SK-N-MC (cell line): ENCODE results near the gene WIPF3.

Source experiments
- EZH2 ChIP-seq: fragments of 200-600 bp; sonication (generic); IDR thresholded peaks from one replicate; pipeline ENCODE4 v1.6.1; 2017; ENCODE audit warnings: antibody characterized with exemption
- FOXP2 ChIP-seq: optimal IDR thresholded peaks from 2 replicates; pipeline ENCODE3; 2011; ENCODE audit warnings: mild to moderate bottlenecking, moderate library complexity; ENCODE audit not compliant: insufficient read depth; ENCODE audit errors: extremely low read length, control extremely low read depth
- POLR2AphosphoS5 ChIP-seq: IDR thresholded peaks from 2 replicates; pipeline ENCODE4 v1.6.1; 2012; ENCODE audit warnings: mild to moderate bottlenecking, low read depth, low read length, borderline replicate concordance

DNA sequence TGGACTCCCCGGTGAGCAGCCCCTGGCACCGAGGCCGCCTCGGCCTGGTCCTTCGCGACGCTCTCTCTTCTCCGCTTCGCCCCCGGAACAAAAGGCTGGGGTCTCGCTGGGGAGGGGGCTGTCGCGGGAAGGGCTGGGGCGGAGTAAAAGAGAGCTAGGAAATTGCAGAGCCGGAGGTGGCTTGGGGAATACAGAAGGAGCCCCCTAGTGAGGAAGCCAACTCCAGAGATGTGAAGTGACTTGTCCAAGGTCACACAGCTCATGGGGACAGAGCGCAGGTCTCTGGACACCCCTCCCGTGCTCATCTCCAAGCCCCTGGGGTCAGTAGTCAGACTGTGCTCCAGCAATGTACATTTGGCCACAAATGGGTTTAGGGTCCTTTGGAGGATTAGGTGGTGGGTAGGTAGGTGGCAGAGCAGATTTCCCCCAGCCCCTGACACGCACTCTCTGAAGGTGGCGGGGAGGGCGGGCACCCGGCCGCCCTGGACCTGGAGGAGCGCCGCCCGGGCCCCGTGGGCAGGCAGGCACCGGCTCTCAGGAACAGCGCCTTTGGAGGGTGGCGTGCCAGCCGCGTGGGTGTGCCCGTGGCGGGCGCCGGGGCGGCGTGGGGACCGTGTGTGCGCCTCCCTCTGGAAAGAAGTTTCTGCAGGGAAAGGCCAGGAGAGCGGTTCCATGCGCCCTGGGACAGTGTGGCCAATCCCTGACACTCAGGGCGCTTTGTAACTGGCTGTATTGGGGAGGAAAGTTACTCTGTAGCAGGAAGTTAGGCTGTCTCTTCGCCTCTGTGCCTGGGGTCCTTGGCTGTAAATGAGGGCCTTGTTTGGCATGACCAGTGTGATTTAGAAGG lies 910 bp downstream of the WIPF3 start:
- TF ChIP-seq EZH2 (no peak), POLR2AphosphoS5 (no peak), FOXP2 (no peak)
